GM08714 (cell line): Measurements from ENCODE around the gene SLC8A1.

Experiments used
- H3K4me3 ChIP-seq: fragments of 200-500 bp; sonication (Bioruptor generic); 2 replicates; pipeline ENCODE4 v1.5.1; 2014; ENCODE audit warnings: mild to moderate bottlenecking, low read length, inconsistent platforms
- ZNF274 ChIP-seq: IDR thresholded peaks from 2 replicates; pipeline ENCODE4 v1.6.1; 2012; ENCODE audit warnings: mild to moderate bottlenecking, low read depth, low read length

Gene SLC8A1

DNA sequence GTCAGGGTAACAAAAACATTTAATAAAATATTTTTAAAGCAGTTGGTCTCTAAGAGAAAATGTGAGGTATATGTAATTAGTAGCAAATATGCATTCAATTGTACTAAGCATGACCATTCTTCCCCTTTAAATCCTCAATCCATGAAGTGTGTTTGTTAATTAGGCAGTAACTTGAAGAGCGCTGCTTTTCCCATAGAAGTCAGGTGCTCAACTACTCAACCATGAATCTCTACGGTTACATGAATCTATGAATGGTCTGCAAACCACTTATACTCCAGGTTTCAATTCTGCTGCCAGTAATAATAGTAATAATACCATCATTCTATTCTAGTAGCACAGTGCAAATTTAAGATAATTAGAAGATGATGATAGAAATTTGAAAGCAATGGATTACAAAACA is 55.8 kb downstream of the SLC8A1 start:
- no peak overlapping the region for H3K4me3 ChIP-seq
- TF ChIP-seq ZNF274, result no peak

DNA sequence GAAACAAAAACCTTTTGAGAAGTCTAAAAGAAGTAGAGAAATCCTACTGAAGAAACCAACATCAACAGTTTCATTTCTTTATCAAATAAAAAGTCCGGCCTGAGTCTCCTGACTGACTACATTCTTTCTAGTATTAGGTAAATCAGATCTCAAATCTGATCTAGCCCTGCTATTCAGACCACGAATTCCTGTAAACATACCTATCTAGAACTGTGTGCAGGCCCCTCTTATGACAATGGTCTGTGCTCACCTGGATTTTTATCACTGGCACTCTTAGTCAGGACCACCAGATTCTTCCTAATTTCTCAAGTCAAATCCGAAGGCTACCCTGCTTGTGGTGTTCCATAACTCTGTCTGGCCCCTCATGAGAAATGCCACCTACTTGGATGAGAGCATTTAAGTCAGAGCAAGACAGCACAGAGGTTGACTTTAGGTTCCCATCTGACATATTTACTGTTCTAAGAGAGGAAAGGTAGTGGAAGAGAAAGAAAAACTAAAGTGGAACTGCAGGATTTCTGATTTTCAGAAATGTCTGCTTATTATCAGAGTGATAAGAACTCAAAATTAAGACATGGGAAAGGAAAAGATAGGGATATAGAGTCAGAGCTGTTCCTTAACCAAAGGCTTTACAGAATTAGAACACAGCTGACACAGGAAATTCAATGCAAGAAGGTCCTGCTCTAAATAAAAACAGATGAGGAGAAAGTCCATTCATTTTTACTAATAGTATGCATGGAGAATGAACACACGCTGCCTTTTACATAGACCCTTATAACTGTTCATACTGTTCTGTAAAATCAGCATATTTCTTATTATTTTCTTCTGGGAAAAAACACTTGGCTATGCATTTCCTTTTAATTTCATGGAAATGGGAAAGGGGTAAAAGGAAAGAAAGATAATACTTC is 56.5 kb downstream of the SLC8A1 start:
- H3K4me3 ChIP-seq, result no peak overlapping the region
- TF ChIP-seq ZNF274, result no peak

GRCh38 chr2:40394597-40394996 is 57.3 kb downstream of the SLC8A1 start:
- TF ChIP-seq ZNF274, result no peak
- no peak overlapping the region for H3K4me3 ChIP-seq

GRCh38 chr2:40394031-40394430 is 57.9 kb downstream of the SLC8A1 start:
- H3K4me3 ChIP-seq, result no peak overlapping the region
- TF ChIP-seq ZNF274, result no peak

DNA sequence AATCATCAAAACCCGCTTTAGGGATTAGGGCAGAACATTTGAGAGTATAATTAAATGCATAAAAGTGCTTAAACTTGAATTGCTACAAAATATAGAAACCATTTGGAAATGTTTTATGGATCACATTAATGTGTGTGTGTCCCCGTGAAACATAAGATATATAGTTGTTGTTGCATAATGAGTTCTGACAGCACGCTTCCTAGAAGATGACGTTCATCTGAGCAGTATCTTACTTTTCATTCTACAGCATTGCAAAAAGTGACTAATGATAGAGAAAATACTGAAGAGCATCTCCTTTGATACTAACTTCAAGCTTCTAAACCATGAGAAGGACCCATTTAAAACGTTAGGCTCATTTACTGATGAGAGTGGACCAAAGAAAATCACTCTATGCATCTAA is 63.7 kb downstream of the SLC8A1 start:
- no peak overlapping the region for H3K4me3 ChIP-seq
- no peak for TF ChIP-seq ZNF274

DNA sequence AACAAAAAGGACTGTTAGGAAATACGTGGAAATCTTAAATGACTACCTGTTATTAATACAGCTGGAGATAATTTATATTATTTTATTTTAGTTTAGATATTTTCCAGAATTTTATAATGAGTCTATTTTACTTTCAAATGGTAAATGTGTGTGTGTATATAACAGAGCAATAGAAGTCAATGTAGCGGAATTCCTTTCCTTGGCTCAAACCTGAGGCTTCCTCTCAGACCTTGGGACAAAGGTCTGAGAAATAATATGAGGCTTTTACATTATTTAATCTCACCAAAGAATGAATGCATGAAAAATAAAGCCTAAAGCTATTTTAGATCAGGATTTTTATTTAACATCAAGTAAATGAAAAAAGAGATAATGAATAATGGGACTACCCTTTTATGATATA is 65.7 kb downstream of the SLC8A1 start:
- no peak overlapping the region for H3K4me3 ChIP-seq
- TF ChIP-seq ZNF274, result no peak

- no peak overlapping the region for H3K4me3 ChIP-seq
- no peak for TF ChIP-seq ZNF274
Measured at GRCh38 chr2:40384714-40385113, 67.2 kb downstream of the SLC8A1 start.

GRCh38 chr2:40384233-40384632 is 67.7 kb downstream of the SLC8A1 start:
- H3K4me3 ChIP-seq, result no peak overlapping the region
- no peak for TF ChIP-seq ZNF274

- no peak for TF ChIP-seq ZNF274
- no peak overlapping the region for H3K4me3 ChIP-seq
Measured at GRCh38 chr2:40380721-40381120, 71.2 kb downstream of the SLC8A1 start.

GRCh38 chr2:40380041-40380440 is 71.8 kb downstream of the SLC8A1 start:
- no peak overlapping the region for H3K4me3 ChIP-seq
- no peak for TF ChIP-seq ZNF274

DNA sequence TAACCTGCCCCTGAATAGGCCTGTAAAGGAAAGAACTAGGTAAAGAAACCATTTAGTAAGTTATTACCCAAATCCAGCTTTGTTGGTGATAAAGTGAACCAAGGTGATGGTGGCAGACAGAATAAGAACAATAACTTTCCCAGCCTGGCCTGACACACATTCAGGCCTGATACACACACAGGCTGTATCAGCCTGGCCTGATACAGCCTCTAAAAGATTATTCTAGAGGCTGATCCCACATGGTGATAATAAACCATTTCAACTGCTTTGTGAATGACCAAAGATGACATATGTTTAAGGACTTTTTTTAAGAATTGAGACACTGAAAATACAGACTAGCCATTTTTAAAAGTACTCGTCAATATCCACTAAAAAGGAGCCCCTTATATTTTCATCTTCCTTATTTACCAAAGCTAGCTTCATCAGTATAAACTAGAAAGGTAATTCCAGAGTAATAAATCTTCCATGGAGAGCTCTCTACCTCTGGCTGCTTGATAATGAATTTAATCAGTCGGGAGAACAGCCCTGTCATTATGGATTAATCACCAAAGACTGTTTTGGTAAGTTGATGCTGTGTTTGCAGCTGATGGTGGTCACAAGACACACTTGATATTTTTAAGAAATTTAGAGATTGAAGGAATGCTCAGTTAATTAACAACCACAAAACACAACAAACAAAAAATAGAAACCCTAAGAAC is 77.2 kb downstream of the SLC8A1 start:
- no peak for TF ChIP-seq ZNF274
- no peak overlapping the region for H3K4me3 ChIP-seq

DNA sequence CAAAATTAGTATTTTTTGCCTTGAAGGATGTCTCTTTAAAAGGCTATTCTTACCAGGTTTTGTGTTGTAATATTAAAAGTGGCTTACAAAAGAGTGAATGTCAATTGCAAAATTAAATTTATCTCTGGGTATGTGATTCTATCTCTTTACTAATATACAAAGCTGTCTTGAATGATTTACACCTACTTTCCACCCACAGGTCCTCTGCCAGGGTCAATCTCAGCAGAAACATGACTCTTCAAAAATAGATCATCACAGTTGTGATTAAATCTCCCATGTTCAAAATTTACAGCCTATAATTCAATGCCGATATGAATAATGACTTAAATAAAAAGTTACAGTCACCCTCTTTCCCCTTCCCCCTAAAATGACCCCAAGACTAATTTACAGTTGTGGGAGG is 78.8 kb downstream of the SLC8A1 start:
- no peak for TF ChIP-seq ZNF274
- H3K4me3 ChIP-seq, result no peak overlapping the region

- H3K4me3 ChIP-seq, result no peak overlapping the region
- TF ChIP-seq ZNF274, result no peak
Measured at GRCh38 chr2:40372283-40372985, 79.5 kb downstream of the SLC8A1 start.

DNA sequence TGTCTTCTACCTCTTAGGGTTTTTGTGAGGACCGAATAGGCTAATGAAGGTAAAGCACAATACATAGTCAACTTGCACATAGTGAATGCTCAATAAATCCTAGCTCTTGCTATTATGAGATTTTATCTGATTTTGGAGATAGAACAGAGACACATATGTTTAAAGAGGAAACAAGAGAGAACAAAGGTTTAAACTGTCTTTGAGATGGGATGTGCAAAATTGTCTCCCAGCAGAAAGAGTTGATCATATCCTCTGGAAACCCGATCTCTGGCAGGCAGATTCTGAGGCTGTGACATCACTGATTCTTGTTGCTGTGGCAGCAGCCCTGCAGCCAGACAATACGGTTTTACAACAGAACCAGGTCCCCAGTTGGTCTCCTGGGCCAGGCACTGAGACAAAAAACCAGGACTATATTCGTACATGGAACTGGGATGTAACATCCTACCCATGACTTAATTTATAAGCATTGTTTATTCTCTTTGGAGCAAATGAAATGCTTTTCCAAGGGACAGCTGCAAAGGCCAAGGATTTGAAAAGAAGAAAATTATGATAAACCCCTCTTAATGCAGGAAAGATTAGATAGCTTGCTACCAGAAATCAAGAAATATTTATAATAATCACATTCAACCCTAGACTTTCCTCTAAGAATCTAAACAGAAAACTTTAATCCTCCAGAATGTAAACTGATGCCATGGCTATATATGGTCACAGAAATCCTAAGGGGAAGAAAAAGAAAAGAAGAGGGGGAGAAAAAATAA is 80.2 kb downstream of the SLC8A1 start:
- no peak for TF ChIP-seq ZNF274
- no peak overlapping the region for H3K4me3 ChIP-seq
